B cell (primary cell): ENCODE results near the gene ZNF282. TPM values are rescaled to one million over a fixed set of nuclear protein-coding genes. Genes with fewer than 3 reads are reported as not detected.

Experiments used
- ATAC-seq: fragments of 200-7000 bp; cut with Tn5 transposase; one replicate; pipeline ENCODE4 v1.10.0; 2021; ENCODE audit warnings: low read depth, mild to moderate bottlenecking, moderate number of reproducible peaks, moderate library complexity
- CTCF ChIA-PET: fragments of 350-600 bp; sonication (Branson Sonifier 250); formaldehyde crosslinking; loops from one replicate; lab custom pipeline; 2021; ENCODE audit warnings: antibody characterized with exemption, inconsistent platforms; lab: Charles Lee
- POLR2A ChIA-PET: fragments of 350-600 bp; sonication (Branson Sonifier 250); formaldehyde crosslinking; loops from one replicate; lab custom pipeline; 2021; ENCODE audit warnings: antibody characterized with exemption; lab: Charles Lee
- DNase-seq: peaks from one replicate; pipeline ENCODE4 v3.0.0; 2013
- H2AFZ ChIP-seq: 2 replicates; pipeline ENCODE4 v1.6.1; 2012; ENCODE audit warnings: mild to moderate bottlenecking, low read depth, low read length; ENCODE audit not compliant: insufficient read depth, poor library complexity, severe bottlenecking
- H3K27ac ChIP-seq, 2 donors: 1 replicate in 1 of 2; 2 replicates in 1 of 2; pipeline ENCODE4 v1.5.1; 2012 to 2013; ENCODE audit warnings: low read length in 2 of 2, mild to moderate bottlenecking in 2 of 2, moderate library complexity in 1 of 2
- H3K27me3 ChIP-seq, 4 experiments: fragments of 200-600 bp in 1 of 4; sonication (generic) in 1 of 4; replicated peaks in 1 of 4; 1 replicate in 2 of 4; 2 replicates in 2 of 4; pipeline versions ENCODE4 v1.6.1 to v1.7.0; 2013 to 2016; ENCODE audit warnings: low read length in 3 of 4, mild to moderate bottlenecking in 2 of 4, mixed read lengths in 1 of 4, moderate library complexity in 1 of 4; ENCODE audit not compliant: insufficient read depth in 4 of 4, control insufficient read depth in 3 of 4; ENCODE audit errors: control extremely low read depth in 1 of 4
- H3K36me3 ChIP-seq, 2 experiments: replicated peaks in 1 of 2; 1 replicate in 1 of 2; 2 replicates in 1 of 2; pipeline versions ENCODE4 v1.6.1 to v1.7.1; 2013; ENCODE audit warnings: low read length in 1 of 2; ENCODE audit not compliant: insufficient read depth in 2 of 2, control insufficient read depth in 1 of 2; ENCODE audit errors: control extremely low read depth in 1 of 2, extremely low read depth in 1 of 2
- H3K4me1 ChIP-seq, 2 donors: fragments of 200-600 bp in 1 of 2; sonication (generic) in 1 of 2; 1 replicate in 1 of 2; 2 replicates in 1 of 2; pipeline versions ENCODE4 v1.5.1 to v1.6.1; 2013 to 2017; ENCODE audit warnings: low read length in 2 of 2; ENCODE audit not compliant: control insufficient read depth in 2 of 2, insufficient read depth in 2 of 2
- H3K4me2 ChIP-seq: replicated peaks from 2 replicates; pipeline ENCODE3; 2012; ENCODE audit warnings: mild to moderate bottlenecking, low read depth, low read length; ENCODE audit not compliant: poor library complexity, severe bottlenecking
- H3K4me3 ChIP-seq, 5 experiments: fragments of 200-600 bp in 1 of 5; sonication (generic) in 1 of 5; 1 replicate in 3 of 5; 2 replicates in 2 of 5; pipeline versions ENCODE4 v1.5.1 to v1.7.0; 2011 to 2016; ENCODE audit warnings: low read length in 4 of 5, mild to moderate bottlenecking in 4 of 5, low read depth in 2 of 5, control low read depth in 1 of 5, moderate library complexity in 1 of 5; ENCODE audit not compliant: insufficient read depth in 1 of 5; ENCODE audit errors: control extremely low read depth in 1 of 5, extremely low read depth in 1 of 5
- H3K79me2 ChIP-seq: fragments of 200-600 bp; sonication (generic); one replicate; pipeline ENCODE4 v1.6.0; 2016; ENCODE audit warnings: low read length; ENCODE audit not compliant: control insufficient read depth, insufficient read depth
- H3K9ac ChIP-seq: fragments of 200-600 bp; sonication (generic); 2 replicates; pipeline ENCODE4 v1.6.1; 2017; ENCODE audit warnings: mild to moderate bottlenecking, low read length, moderate library complexity
- H3K9me3 ChIP-seq, 3 donors: one replicate each; pipeline versions ENCODE4 v1.6.1 to v1.7.1; 2013; ENCODE audit warnings: low read length in 2 of 3; ENCODE audit not compliant: control insufficient read depth in 2 of 3, insufficient read depth in 1 of 3; ENCODE audit errors: control extremely low read depth in 1 of 3
- H4K20me1 ChIP-seq: 2 replicates; pipeline ENCODE4 v1.6.0; 2012; ENCODE audit warnings: mild to moderate bottlenecking, low read length; ENCODE audit not compliant: insufficient read depth, control insufficient read depth, poor library complexity, severe bottlenecking
- H3K27ac Mint-ChIP-seq: one replicate; pipeline ENCODE4 v1.8.0; 2021; ENCODE audit warnings: mixed read lengths
- H3K27me3 Mint-ChIP-seq: one replicate; pipeline ENCODE4 v1.8.0; 2021; ENCODE audit warnings: mixed read lengths
- H3K4me1 Mint-ChIP-seq: one replicate; pipeline ENCODE4 v1.8.0; 2021; ENCODE audit warnings: mixed read lengths
- H3K4me3 Mint-ChIP-seq: one replicate; pipeline ENCODE4 v1.8.0; 2021; ENCODE audit warnings: mixed read lengths
- H3K9me3 Mint-ChIP-seq: one replicate; pipeline ENCODE4 v1.8.0; 2022; ENCODE audit warnings: mixed read lengths; ENCODE audit not compliant: insufficient read depth
- CTCF ChIP-seq: fragments of 200-600 bp; IDR thresholded peaks from one replicate; pipeline ENCODE4 v1.8.0; 2022; ENCODE audit warnings: antibody characterized with exemption, mild to moderate bottlenecking
- EZH2 ChIP-seq: IDR thresholded peaks from 2 replicates; pipeline ENCODE4 v1.6.1; 2012; ENCODE audit warnings: borderline replicate concordance, low read depth, mild to moderate bottlenecking, moderate library complexity, low read length; ENCODE audit not compliant: insufficient read depth, poor library complexity, severe bottlenecking
- WGBS: methylation state at CpG from one replicate; pipeline ENCODE4 v1.1.5; 2013; ENCODE audit warnings: missing lambda C conversion rate; ENCODE audit not compliant: insufficient coverage; 5-methylcytosine and 5-hydroxymethylcytosine counted together
- intact Hi-C: fragments of 100-400 bp; cut with micrococcal nuclease; formaldehyde crosslinking; loops from one replicate; pipeline ENCODE4 v1.10.0; 2022
- polyA plus RNA-seq: library from polyadenylated mRNA; depleted of rRNA; stranded (reverse); fragments of >200 nt; gene quantifications from 2 replicates; pipeline ENCODE4 v1.2.3, GENCODE V29; 2012
- total RNA-seq, 2 donors: library from RNA; stranded (reverse); fragments of 120-200 nt in 1 of 2; gene quantifications; 1 replicate in 1 of 2; 2 replicates in 1 of 2; pipeline versions ENCODE4 v1.2.3 to v1.2.4, GENCODE V29; 2013 to 2022

ZNF282 gene
- total and polyA plus RNA-seq, 2 donors (not counting 1 experiment from before 2014, with no cell fraction given) = 8.3 to 25.7 TPM

GRCh38 chr7:149197675-149198074, 2.3 kb downstream of the ZNF282 start:
- peaks cover 30% of the 10 kb centered on the region for H3K4me1 Mint-ChIP-seq
- H3K4me3 Mint-ChIP-seq = no peak overlapping the region
- Histone ChIP-seq H4K20me1 (peaks cover 10% of the 10 kb centered on the region), H2AFZ (no peak overlapping the region), H3K27ac (no peak overlapping the region), H3K27me3 (no peaks in the 10 kb centered on the region), H3K9me3 (no peaks in the 10 kb centered on the region), H3K36me3 (peaks cover 6 to 21% of the 10 kb centered on the region in 2 experiments), H3K79me2 (peaks cover 36% of the 10 kb centered on the region), H3K4me2 (no peak overlapping the region), H3K9ac (no peak overlapping the region), H3K4me3 (no peak overlapping the region), H3K4me1 (peaks cover 14 to 18% of the 10 kb centered on the region in 2 donors)
- H3K27me3 Mint-ChIP-seq = no peaks in the 10 kb centered on the region
- WGBS = 93% methylated on average over 3 of the region's 4 CpGs
- TF ChIP-seq EZH2 (no peak), CTCF (no peak)
- H3K27ac Mint-ChIP-seq = no peak overlapping the region
- ATAC-seq (no peak), DNase-seq (no peak)
- no peaks in the 10 kb centered on the region for H3K9me3 Mint-ChIP-seq
- POLR2A ChIA-PET = no interaction called here
- CTCF ChIA-PET = interaction anchor here (1.4 kb wide), 1 partner anchor 132 kb away, joined by 4 read pairs; no protein-coding TSS in a partner anchor
- intact Hi-C loops = loop anchor here (5.0 kb wide), 4 partner anchors 50 to 640 kb away; partner anchors contain the start of genes ZNF398, ZNF425 and ZNF862

- CTCF ChIA-PET = interaction anchor here (1.4 kb wide), 1 partner anchor 133 kb away, joined by 4 read pairs; no protein-coding TSS in a partner anchor
Observed at GRCh38 chr7:149198161-149198816, 2.9 kb downstream of the ZNF282 start.

More at GRCh38 chr7:149198161-149198816, 2.9 kb downstream of the ZNF282 start:
- no peaks in the 10 kb centered on the region for H3K9me3 Mint-ChIP-seq
- H3K4me2 ChIP-seq = no peak overlapping the region
- H3K4me1 Mint-ChIP-seq = peaks cover 30% of the 10 kb centered on the region
- 96% methylated on average over 22 of the region's 22 CpGs for WGBS
- no peak overlapping the region for H3K9ac ChIP-seq
- H3K27me3 Mint-ChIP-seq = no peaks in the 10 kb centered on the region
- TF ChIP-seq CTCF (no peak), EZH2 (no peak)
- no peak for DNase-seq
- intact Hi-C loops = loop anchor here (5.0 kb wide), 4 partner anchors 51 to 639 kb away; partner anchors contain the start of genes ZNF398, ZNF425 and ZNF862
- H3K27ac ChIP-seq = no peak overlapping the region
- H3K27me3 ChIP-seq = no peaks in the 10 kb centered on the region
- POLR2A ChIA-PET = no interaction called here
- no peak overlapping the region for H3K4me3 Mint-ChIP-seq
- no peak overlapping the region for H3K4me3 ChIP-seq
- ATAC-seq = no peak
- H3K4me1 ChIP-seq = peaks cover 14 to 18% of the 10 kb centered on the region in 2 donors
- H2AFZ ChIP-seq = no peak overlapping the region
- no peak overlapping the region for H3K27ac Mint-ChIP-seq
- peaks cover 10% of the 10 kb centered on the region for H4K20me1 ChIP-seq
- no peaks in the 10 kb centered on the region for H3K9me3 ChIP-seq
- peaks cover 40% of the 10 kb centered on the region for H3K79me2 ChIP-seq
- peaks cover 6 to 25% of the 10 kb centered on the region in 2 experiments for H3K36me3 ChIP-seq
